ENCODE measurements around the gene TMEM115.
A peak's percentile ranks its signal among the peaks of the same experiment; 100 is the strongest.

TMEM115 gene

GRCh38 chr3:50327943-50328691 is 31.2 kb downstream of the TMEM115 start, which contains the start of gene TUSC2 (continued):
- TF ChIP-seq REST (tag by site-specific recombination; IDR thresholded peaks at IDR 0.05) = peak; percentile 53; the same call in 1 of the 2 replicates
- no peak for TF ChIP-seq ZNF521 (tag by site-specific recombination; IDR thresholded peaks at IDR 0.05)
- TF ChIP-seq PBX3 (CRISPR knock-in tag; IDR thresholded peaks at IDR 0.05) = 0 out of 2 replicates have a peak, but pooled peaks have one; percentile 20
- TF ChIP-seq ZNF76 (tag by site-specific recombination; IDR thresholded peaks at IDR 0.05; ENCODE audit: borderline replicate concordance, low read depth) = peak; percentile 92
- TF ChIP-seq SP2 (tag by site-specific recombination; IDR thresholded peaks at IDR 0.05) = peak; percentile 93
- 0 out of 2 replicates have a peak, but pooled peaks have one; percentile 73 for TF ChIP-seq ZNF501 (tag by site-specific recombination; IDR thresholded peaks at IDR 0.05)
- 0 out of 2 replicates have a peak, but pooled peaks have one; percentile 4 for TF ChIP-seq ZNF394 (tag by site-specific recombination; IDR thresholded peaks at IDR 0.05; ENCODE audit: borderline replicate concordance)
- peak; percentile 67 for TF ChIP-seq ZNF600 (tag by site-specific recombination; IDR thresholded peaks at IDR 0.05)
- no peak for TF ChIP-seq ZNF26 (tag by site-specific recombination; IDR thresholded peaks at IDR 0.05)
- TF ChIP-seq ZBTB26 (tag by site-specific recombination; optimal IDR thresholded peaks at IDR 0.05) = peak; percentile 64
- TF ChIP-seq ZNF335 (tag by site-specific recombination; conservative IDR thresholded peaks at IDR 0.05) = peak; percentile 64
- TF ChIP-seq SP3 (tag by site-specific recombination; IDR thresholded peaks at IDR 0.05) = peak; percentile 56; the same call in 1 of the 2 replicates
- TF ChIP-seq, protein P1, sequence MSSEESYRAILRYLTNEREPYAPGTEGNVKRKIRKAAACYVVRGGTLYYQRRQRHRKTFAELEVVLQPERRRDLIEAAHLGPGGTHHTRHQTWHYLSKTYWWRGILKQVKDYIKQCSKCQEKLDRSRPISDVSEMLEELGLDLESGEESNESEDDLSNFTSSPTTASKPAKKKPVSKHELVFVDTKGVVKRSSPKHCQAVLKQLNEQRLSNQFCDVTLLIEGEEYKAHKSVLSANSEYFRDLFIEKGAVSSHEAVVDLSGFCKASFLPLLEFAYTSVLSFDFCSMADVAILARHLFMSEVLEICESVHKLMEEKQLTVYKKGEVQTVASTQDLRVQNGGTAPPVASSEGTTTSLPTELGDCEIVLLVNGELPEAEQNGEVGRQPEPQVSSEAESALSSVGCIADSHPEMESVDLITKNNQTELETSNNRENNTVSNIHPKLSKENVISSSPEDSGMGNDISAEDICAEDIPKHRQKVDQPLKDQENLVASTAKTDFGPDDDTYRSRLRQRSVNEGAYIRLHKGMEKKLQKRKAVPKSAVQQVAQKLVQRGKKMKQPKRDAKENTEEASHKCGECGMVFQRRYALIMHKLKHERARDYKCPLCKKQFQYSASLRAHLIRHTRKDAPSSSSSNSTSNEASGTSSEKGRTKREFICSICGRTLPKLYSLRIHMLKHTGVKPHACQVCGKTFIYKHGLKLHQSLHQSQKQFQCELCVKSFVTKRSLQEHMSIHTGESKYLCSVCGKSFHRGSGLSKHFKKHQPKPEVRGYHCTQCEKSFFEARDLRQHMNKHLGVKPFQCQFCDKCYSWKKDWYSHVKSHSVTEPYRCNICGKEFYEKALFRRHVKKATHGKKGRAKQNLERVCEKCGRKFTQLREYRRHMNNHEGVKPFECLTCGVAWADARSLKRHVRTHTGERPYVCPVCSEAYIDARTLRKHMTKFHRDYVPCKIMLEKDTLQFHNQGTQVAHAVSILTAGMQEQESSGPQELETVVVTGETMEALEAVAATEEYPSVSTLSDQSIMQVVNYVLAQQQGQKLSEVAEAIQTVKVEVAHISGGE (tag by site-specific recombination; conservative IDR thresholded peaks at IDR 0.05; ENCODE audit: low read depth) = peak; percentile 86
- 0 out of 2 replicates have a peak, but pooled peaks have one; percentile 51 for TF ChIP-seq ZBTB20 (tag by site-specific recombination; IDR thresholded peaks at IDR 0.05)
- peak; percentile 33; the same call in 1 of the 2 replicates for TF ChIP-seq ZNF629 (tag by site-specific recombination; IDR thresholded peaks at IDR 0.05)
- TF ChIP-seq ZXDB (tag by site-specific recombination; IDR thresholded peaks at IDR 0.05) = 0 out of 2 replicates have a peak, but pooled peaks have one; percentile 15
- TF ChIP-seq ZBTB17 (tag by site-specific recombination; IDR thresholded peaks at IDR 0.05) = peak; percentile 68

Measured in HEK293 (cell line).